NCI-H446 treated with DMSO at 0.1 percent for 48 hours (cell line): Measurements from ENCODE around the gene MMP24.
A peak's percentile ranks its signal among the peaks of the same experiment; 100 is the strongest.

Source experiments
- DNase-seq: peaks from one replicate; lab custom pipeline; 2025; lab: John Stamatoyannopoulos, UW

Gene MMP24

DNA sequence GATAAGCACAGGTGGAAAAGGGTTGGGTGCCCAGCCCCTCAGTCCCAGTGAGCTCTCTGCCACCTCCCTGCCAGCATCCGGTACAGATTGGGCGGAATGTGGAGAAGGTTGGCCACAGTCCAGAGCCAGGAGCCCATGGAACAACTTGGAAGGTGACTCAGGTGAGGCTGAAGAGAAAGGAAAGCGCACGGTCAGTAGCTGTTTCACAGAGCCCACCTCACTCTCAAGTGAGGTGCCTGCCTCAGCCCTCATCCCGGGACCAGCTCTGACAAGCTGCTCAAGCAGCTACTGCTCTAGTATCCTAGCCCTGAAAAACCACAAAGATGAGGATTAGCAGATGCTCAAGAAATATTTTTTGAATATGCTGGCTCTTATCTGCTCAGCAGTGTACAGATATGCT lies 52.5 kb downstream of the MMP24 start:
- no peak for DNase-seq

DNA sequence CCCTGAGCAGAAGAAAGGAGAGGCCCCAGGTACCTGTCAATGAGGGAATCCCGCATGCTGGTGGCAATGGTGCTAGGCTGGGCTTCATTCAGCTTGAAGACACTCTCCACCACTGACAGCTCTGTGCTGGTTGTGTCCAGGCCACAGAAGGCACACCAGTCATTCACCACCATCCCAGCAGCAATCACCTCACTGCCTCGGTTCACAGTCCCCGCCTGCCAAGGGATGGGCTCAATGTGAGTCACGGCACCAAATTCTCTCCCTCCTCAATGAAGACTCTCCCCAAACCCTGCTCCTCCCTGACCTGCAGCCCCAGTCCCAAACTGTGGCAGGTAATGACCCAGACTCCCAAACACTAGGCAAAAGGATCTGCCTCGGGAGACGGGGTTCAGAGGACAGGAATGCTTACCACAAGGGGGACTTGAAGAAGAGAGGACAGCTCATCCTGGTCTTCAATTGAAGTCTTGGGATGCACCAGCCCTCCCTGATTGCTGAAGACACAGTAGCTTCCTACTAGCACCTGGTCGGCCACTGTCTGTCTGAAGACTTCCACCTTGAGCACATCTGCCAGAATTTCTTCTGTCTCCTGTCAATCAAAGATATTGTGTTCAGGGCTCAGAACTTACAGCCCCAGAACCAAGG lies 53.2 kb downstream of the MMP24 start:
- no peak for DNase-seq

DNA sequence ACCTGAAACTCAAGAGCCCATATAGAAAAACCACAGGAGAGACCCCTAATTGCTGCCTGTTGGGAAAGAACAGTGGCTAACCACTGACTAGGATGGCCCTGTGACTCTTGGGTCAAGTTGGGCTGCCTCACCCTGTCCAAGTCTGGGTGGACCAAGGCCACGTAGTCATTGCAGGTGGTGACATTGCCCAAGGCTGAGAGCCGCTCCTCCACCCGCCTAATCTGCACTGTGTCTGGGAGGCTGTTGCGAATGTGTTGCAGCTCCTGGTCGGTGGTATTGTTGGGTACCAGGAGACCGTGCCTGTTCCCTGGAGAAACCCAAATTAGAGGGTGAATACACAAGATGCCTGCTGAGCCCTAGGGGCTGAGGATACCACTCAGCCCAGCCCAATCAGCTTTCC lies 54.0 kb downstream of the MMP24 start:
- DNase-seq, result no peak

DNA sequence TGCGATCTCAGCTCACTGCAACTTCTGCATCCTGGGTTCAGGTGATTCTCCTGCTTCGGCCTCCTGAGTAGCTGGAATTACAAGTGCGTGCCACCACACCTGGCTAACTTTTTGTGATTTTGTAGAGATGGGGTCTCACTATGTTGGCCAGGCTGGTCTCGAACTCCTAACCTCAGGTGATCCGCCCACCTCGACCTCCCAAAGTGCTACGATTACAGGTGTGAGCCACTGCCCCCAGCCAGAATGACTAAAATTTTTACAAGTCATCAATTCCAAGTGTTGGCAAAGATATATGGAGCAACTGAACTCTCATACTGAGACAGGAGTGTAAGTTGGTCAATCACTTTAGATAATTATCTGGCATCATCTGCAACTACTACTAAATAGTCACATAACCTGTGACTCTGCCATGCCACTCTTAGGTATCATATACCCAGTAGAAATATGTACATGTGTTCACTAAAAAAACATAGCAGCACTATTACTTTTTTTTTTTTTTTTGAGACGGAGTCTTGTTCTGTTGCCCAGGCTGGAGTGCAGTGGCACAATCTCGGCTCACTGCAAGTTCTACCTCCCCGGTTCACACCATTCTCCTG lies 55.1 kb downstream of the MMP24 start:
- no peak for DNase-seq

DNA sequence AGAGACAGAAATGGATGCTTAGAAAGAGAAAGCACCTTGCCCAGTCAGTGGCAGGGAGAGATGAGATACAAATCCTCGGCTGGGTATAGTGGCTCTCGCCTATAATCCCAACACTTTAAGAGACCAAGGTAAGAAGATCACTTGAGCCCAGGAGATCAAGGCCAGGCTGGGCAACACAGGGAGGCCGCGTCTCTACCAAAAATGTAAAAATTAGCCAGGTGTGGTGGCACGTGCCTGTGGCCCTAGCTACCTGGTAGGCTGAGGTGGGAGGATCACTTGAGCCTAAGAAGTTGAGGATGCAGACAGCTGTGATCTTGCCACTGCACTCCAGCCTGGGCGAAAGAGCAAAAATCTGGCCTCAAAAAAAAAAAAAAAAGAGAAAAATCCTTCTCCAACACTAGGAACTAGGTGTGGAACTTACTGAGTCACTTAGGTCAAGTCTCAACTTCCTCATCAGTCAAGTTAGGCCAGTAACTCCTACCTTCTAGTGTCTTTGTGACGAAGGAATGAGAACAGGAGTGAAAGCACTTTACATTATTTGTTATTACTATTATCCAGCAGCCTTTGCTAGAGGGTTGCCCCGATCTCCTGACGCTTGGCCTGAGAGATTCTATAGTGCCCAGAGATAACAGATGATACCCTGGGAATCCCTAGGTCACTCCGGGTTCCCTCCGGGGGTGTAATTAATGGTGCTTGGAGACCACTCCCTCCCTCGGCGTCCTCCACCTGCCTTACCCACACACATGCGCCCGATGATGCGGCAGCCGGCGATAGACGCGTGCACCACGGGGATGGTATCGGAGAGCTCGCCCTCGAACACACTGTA lies 57.2 kb downstream of the MMP24 start:
- no peak for DNase-seq

DNA sequence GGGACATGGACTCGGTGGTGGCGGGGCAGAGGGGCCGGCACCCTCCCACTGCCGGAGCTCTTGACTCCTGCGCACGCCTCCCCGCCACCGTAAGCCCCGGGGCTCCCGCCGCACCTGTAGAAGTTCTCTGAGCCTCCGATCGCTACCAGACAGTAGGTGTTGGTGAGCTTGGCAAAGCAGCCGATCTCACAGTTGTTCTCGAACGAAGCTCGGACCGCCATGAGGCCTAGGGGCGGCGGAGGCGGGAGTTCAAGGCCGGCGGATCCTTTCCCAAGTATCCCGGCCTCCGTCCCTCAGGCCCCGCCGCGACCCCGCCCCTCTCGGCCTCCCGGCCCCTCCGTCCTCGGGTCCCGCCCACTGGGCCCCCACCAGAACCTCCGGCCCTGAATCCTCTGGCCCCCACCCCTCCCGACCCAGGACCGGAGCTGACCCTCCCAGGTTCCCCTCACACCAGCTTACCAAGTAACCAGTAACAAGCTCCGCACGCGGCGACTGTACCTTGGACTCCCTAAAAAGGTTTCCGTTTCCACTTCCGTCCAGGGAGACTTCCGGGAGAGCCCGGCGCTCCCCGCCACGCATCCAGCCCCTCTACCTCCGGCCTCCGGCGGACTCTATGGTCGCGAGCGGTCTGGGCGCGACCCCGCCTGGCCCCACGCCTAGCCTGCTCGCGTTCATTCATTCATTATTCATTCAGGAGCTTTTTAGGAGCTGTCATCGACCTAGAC lies 57.9 kb downstream of the MMP24 start, which contains the start of gene EIF6:
Gene EIF6, minus strand, starts transcription at position 506 of the 725 bp plus-strand sequence. Its CDS starts 285 bp downstream, at position 221.
- DNase-seq, result peak; percentile 71

DNA sequence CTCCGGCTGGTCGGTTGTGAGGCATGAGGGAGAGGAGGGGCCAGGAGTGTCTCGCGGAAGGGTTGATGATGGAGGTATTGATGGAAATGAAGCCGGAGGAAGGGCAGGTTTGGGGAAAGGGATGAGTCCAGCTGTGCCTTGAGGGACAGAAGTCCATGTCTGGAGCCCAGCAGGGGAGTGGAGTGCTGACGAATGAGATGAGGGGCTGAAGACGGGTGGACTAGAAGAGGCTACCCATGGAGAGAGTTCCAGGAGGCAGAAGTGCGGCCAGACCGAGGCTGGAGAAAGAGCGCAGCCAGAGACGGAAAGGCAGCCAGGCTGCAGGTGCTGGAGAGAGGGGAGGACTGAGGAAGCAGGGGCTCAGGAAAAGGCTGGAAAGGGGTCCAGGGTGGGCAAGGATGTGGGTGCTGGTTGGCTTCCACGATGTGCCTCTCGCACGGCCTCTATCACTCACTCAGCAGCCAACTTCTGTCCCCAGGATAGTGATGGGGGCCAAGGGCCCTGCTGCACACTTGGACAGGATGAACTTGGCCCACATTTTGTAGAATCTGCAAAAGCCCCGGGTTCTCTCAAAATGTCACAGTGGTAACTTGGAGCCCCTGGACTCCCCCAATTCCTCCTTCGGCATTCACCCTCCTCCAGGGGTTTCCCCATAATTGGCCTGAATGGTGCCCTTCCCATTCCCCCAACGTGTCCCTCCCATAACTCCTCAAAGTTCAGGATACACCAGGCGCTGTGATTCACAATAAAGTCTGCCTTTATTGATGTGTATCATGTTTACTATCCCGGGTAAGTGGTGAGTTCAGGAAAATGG lies 58.7 kb downstream of the MMP24 start:
- no peak for DNase-seq

DNA sequence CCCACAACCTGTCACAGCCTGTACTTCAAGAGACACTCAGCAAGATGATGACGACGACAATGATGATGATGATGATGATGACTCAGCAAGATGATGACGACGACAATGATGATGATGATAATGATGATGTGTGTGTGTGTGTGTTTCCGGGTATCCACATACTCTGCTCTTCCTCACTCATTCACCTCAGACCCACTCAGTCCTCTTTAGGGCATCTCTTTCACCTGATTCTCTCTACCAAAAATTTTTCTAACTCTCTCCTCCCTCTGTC lies 59.3 kb downstream of the MMP24 start:
- no peak for DNase-seq

DNA sequence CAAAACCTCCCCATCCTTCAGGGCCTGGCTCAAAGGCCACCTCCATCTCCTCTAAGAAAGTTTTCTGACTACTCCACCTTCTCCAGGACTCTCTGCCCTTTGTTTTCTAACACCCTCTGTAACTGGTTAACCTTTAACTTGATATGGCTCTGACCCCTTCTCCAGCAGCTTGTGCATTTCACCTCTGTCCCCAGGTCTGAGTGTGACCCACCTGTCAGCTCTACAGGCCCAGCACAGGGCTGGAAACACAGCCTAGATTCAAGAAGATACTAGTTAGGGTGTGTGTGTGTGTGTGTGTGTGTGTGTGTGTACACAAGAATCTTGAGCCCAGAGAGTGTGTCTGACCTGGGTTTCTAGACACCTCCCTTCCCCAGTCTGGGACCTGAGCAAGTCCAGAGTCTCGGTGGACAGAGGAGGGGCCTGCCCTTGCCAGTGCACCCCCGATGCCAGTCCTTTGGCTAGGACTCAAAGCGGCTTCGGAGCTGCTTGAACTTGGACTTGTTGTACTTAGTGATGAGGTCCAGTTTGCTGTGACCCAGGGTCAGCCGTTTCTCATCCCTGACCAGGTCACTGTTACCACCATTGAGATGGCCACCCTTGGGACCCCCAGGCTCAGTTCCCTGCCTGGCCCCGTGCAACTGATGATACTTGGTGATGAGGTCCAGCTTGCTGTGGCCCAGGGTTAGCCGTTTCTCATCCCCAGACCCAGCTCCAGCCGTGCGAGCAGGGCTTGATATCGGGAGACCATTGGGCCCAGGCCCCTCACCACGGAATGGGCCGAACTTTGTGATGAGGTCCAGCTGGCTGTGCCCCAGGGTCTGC lies 59.8 kb downstream of the MMP24 start:
- DNase-seq, result no peak

DNA sequence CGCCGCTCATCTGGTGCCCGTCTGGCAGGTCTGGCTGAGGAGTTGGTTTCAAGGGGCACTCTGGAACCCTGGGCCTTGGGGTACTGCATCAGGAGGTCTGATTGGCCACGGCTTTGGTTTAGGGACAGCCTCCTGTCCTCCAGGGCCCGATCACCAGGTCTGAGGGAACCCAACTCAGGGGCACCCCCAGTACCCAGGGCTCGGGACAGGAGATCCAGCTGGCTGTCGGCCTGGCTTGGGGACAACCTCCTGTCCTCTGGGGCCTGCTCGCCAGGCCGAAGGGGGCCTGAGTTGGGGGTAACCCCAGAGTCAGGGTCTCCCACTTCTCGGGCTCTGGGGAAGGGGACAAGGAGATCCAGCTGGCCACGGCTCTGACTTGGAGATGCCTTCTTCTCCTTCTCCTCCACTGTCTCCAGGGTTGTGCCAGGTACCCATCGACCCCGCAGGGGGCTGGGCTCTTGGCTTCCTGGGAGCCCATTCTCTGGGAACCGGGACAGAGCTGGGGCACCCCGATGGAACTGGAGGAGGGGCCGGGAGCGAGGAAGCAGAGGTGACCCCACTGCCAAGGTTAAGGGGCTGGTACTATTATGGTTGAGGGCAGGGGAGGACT lies 60.5 kb downstream of the MMP24 start:
- no peak for DNase-seq

DNA sequence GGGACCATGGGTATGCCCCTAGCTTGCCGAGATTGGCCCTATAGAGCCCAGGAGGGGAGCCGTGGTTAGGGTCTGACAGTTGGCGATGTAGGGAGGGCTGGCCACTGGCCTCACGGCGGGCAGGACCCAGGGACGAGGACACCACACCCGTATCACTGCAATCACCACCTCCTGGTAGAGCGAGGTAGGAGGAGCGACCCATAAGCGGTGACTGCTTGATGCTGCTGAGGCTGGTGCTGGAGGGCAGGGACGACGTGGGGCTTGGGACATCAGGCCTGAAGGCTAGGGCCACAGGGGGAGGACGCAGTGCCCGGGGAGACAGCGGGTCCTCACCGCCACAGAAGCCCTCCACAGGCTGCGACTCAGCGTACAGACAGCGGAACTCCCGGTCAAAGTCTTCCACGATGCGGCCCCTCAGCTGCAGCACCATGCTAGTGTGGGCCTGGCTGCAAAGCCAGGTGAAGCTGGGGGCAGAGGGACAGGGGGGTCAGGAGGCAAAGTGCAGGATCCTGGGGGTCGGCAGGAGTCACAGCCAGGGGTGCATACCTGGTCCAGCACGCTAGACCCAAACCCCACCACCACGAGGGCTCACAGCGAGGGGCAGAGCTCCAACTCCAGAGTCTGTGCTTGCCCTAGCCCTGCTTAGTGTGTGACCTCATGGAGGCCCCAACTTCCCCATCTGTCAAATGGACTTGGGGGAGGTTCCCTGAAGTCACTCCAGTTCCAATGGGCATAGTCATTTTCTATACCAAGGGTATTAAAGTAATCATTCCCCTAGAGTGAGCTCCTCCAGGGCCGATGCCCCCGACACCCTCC lies 61.2 kb downstream of the MMP24 start:
- DNase-seq, result no peak

DNA sequence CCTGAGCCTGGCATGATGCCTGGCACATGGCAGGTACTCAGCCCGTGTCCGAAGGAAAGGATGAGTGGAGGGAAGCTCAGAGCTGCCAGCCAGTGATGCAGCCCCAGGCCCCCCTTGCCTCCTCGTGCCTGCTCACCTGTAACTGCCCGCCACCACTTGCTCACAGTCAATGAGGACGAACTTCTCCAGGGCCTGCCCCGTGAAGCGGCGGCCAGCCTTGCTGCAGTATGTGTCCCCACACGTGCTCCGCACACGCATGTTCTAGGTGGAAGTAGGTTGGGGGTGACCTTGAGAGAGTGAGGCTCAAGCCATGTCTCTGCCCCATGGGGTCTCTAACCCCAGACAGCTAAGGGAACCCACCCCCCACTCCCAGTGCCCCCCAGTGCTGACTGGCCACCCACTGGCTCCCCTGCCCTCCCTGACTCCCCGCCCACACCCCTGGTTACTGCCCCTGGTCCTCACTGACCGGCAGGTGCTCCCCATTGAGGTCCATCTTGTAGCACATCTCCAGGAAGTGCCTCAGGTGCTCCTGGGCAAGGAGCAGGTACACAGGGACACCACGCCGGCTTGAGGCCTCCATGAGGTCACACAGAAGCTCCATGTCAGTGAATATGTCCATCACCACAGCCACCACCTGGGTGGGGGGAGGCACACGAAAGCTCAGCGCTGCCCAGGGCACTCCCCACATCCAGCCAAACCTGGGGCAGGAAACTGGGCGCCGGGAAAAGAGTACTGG lies 62.0 kb downstream of the MMP24 start:
- no peak for DNase-seq

DNA sequence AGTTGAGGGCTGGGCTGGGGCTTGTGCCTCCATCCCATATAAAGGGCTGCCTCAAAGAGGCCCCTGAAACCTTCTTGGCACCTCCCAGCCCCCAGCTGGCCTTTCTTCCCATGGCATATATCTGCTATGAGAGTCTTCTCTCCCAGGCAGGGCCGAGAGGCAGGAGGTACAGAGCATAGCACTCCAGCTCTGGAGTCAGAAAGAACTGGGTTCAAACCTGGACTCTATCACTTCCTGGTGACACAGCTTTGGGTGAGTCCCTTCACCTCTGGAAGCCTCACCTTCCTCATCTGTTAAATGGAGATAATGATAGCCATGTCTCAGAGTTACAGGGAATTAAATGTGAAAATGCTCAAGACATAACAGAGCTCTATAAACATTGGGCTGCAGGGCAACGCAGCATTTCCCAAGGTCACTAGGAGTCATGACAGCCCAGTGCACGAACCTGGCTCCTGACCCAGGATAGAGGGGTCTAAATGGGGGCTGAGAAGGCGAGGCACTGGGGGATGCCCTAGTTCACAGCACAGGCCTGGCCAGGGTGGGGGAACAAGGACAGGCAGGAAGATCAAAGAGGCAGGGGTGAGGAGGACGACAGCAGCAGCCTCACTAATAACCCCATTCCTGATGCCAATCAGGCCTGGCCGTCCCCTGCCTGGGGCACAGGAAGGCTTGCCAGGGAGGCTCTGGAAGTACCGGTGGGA lies 63.8 kb downstream of the MMP24 start:
- DNase-seq, result no peak

DNA sequence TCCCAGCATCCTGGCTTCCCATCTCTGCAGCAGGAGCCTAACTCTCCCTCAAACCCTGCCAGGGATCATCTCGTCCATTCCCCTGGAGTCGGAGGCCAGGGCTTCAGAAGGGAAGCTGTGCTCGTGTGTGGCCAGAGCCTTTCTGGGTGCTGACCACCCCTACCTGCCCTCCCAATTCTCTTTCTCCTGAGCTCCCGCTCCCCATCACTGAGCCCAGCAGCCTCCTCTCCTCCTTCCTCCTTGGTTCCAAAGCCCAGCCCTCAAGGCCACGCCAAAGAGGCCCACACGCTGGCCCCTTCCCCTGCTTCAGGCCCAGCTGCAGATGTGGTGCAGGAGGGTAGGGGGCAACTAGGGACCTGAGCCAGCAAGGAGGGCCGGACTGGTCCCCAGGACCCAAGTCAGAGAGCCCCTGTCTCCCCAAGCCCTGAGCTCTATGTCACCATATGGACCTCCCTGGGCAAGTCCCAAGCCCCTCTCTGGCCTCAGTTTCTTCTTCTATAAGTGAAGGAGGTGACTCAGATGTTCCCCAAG lies 64.5 kb downstream of the MMP24 start:
- DNase-seq, result no peak

DNA sequence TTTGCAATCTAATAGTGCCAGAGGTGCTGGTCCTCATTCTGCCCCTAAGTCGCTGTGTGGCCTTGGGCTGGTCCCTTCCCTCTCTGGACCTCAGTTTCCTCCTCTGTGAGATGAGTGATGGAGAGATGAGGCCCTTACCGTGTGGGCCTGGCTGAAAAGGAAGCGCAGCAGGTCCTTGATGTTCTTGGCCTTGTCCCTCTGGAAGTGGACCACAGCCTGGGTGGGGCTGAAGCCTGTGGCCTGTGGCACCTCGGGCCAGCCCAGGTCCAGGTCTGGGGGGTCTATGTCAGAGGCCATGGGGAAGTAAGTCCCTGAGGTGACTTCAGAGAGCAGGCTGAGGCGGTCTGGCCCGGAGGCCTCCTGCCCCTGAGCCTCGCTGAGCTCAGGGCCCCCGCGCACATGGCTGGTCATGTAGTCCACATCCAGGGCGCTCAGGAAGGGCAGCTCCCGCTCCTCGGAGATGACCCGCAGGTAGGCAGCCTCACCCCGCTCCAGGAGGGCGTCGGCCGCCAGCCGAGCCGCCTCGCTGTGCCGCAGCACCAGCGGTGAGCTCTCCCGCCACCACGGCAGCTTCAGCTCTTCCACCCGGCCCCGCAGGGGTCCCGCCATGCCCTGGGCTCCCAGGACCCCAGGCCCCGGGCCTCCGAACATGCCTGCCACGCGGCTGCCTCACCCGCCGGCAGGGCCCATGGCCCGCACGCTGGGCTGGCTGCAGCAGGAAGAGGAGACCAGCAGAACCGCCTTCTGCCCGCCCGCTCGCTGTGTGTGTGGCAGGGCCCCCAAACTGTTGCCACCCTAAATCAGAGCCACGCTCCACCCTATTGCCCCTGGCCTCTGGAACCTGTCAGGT lies 65.4 kb downstream of the MMP24 start, which contains the start of gene FAM83C:
Gene FAM83C, minus strand, starts transcription at position 772 of the 850 bp plus-strand sequence. Its CDS starts 121 bp downstream, at position 651.
- DNase-seq, result no peak

DNA sequence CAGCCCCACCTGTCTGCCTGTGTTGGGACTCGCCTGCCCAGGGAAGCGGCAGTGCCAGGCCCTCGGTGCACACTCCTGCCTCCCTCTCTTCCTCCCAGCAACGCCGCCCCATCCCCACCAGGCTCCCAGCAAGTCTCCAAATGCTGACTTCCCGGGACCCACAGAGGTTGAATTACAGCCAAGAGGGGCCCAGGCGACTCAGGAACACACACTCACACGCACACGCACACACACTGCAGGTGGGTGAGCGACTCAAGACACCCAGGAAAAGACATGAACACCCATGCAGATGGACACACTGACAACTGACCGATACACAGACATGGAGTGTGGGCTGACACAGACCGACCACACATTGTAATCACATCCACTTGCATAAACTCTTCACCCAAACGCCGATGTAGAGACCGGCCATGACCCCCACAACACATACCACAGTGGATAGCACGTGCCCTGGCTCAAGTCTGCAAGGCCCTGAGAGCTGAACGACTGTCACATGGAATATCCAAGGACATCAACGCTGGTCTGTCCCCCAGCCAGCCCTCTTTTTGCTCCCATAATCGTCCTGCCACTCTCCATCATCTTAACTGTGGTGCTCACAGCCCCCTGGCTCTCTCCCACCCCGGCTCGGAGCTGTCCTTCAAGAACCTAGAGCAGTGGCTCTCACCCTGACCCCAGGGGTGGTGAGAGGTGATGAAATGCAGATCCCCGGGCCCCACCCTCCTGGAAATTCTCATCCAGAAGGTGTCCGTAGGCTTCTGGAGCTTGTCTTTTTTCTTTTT lies 66.2 kb downstream of the MMP24 start:
- DNase-seq, result no peak
